Smooth muscle cell (in vitro differentiated cells): Measurements from ENCODE around the gene ZFHX3. TPM values are rescaled to one million over a fixed set of nuclear protein-coding genes. Genes with fewer than 3 reads are reported as not detected.

ENCODE experiments used
- DNase-seq: peaks from one replicate; lab custom pipeline; 2025; ENCODE audit not compliant: unreplicated experiment; lab: John Stamatoyannopoulos, UW
- H2AFZ ChIP-seq: fragments of 200-600 bp; sonication (generic); 2 replicates; pipeline ENCODE4 v1.6.0; 2016; ENCODE audit warnings: antibody characterized with exemption, low read depth, mild to moderate bottlenecking
- H3F3A ChIP-seq: fragments of 200-600 bp; sonication (generic); 2 replicates; pipeline ENCODE4 v1.6.0; 2017; ENCODE audit warnings: antibody characterized with exemption, low read depth
- H3K27ac ChIP-seq: fragments of 200-600 bp; sonication (generic); 2 replicates; pipeline ENCODE4 v1.5.1; 2016; ENCODE audit warnings: low read depth, mild to moderate bottlenecking
- H3K27me3 ChIP-seq: fragments of 200-600 bp; sonication (generic); 2 replicates; pipeline ENCODE4 v1.6.1; 2016; ENCODE audit warnings: low read depth, mild to moderate bottlenecking
- H3K36me3 ChIP-seq: fragments of 200-600 bp; sonication (generic); 2 replicates; pipeline ENCODE4 v1.5.1; 2016; ENCODE audit warnings: low read depth
- H3K4me1 ChIP-seq: fragments of 200-600 bp; sonication (generic); 2 replicates; pipeline ENCODE4 v1.5.1; 2016; ENCODE audit warnings: low read depth
- H3K4me2 ChIP-seq: fragments of 200-600 bp; sonication (generic); 2 replicates; pipeline ENCODE4 v1.6.0; 2016; ENCODE audit warnings: mild to moderate bottlenecking
- H3K4me3 ChIP-seq: fragments of 200-600 bp; sonication (generic); 2 replicates; pipeline ENCODE4 v1.5.1; 2016; ENCODE audit warnings: mild to moderate bottlenecking
- H3K79me2 ChIP-seq: fragments of 200-600 bp; sonication (generic); 2 replicates; pipeline ENCODE4 v1.6.0; 2016; ENCODE audit warnings: low read depth, mild to moderate bottlenecking
- H3K9ac ChIP-seq: fragments of 200-600 bp; sonication (generic); 2 replicates; pipeline ENCODE4 v1.6.0; 2016; ENCODE audit warnings: low read depth
- H3K9me3 ChIP-seq: fragments of 200-600 bp; sonication (generic); replicated peaks from 2 replicates; pipeline ENCODE4 v1.5.1; 2016; ENCODE audit warnings: low read depth
- H4K20me1 ChIP-seq: fragments of 200-600 bp; sonication (generic); 2 replicates; pipeline ENCODE4 v1.6.0; 2016; ENCODE audit warnings: low read depth
- WGBS: methylation state at CpG from one replicate; pipeline ENCODE4 v1.1.7; 2016; ENCODE audit warnings: low lambda C conversion rate; 5-methylcytosine and 5-hydroxymethylcytosine counted together
- polyA plus RNA-seq: library from polyadenylated mRNA; unstranded; fragments of >200 nt; fragmentation: Nextera tagmentation; extraction: Ambion mirVana; gene quantifications from 2 replicates; pipeline ENCODE4 v1.2.1, GENCODE V29; 2016
- total RNA-seq: library from RNA; depleted of rRNA; stranded (reverse); fragments of >200 nt; gene quantifications from 2 replicates; pipeline ENCODE4 v1.2.3, GENCODE V29; 2014
- TF ChIP-seq, protein P1 (sequence below): fragments of 200-600 bp; sonication (generic); IDR thresholded peaks from 2 replicates; pipeline ENCODE4 v1.5.1; 2017; ENCODE audit warnings: borderline replicate concordance, mild to moderate bottlenecking, antibody characterized with exemption; ENCODE audit not compliant: insufficient read depth, poor library complexity, severe bottlenecking

The ZFHX3 gene
- total and polyA plus RNA-seq, 2 experiments from 2014 or later, result 3.1 to 9.8 TPM

DNA sequence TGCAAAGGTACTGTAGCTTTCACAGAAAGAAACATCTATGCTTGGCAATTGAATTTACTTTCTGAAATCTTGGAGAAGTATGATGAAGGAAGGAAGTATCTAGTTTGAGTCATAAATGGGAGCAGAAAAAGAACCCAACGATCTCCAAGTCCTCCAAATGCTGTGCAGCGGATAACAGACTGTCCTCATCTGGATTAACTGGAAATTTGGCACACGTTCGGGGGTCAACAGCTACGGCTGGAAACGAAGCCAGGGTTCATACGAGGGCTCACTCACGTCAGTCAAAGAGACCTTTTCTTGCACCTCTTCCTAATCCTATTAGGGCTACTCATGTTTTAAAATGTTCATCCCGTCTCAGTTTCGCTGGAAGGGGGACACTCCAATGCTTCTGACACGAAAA lies 152.0 kb downstream of the ZFHX3 start:
- Histone ChIP-seq H3K27me3 (no peaks in the 10 kb centered on the region), H2AFZ (no peak overlapping the region), H3K9ac (no peak overlapping the region), H3K4me3 (no peak overlapping the region), H3K27ac (no peak overlapping the region), H4K20me1 (peaks cover 35% of the 10 kb centered on the region), H3K4me2 (no peak overlapping the region), H3K9me3 (no peaks in the 10 kb centered on the region), H3F3A (no peaks in the 10 kb centered on the region), H3K79me2 (peaks cover 14% of the 10 kb centered on the region), H3K4me1 (peaks cover 9% of the 10 kb centered on the region), H3K36me3 (no peaks in the 10 kb centered on the region)
- DNase-seq, result no peak
- 87% methylated on average over 11 of the region's 11 CpGs for WGBS
- TF ChIP-seq, protein P1, sequence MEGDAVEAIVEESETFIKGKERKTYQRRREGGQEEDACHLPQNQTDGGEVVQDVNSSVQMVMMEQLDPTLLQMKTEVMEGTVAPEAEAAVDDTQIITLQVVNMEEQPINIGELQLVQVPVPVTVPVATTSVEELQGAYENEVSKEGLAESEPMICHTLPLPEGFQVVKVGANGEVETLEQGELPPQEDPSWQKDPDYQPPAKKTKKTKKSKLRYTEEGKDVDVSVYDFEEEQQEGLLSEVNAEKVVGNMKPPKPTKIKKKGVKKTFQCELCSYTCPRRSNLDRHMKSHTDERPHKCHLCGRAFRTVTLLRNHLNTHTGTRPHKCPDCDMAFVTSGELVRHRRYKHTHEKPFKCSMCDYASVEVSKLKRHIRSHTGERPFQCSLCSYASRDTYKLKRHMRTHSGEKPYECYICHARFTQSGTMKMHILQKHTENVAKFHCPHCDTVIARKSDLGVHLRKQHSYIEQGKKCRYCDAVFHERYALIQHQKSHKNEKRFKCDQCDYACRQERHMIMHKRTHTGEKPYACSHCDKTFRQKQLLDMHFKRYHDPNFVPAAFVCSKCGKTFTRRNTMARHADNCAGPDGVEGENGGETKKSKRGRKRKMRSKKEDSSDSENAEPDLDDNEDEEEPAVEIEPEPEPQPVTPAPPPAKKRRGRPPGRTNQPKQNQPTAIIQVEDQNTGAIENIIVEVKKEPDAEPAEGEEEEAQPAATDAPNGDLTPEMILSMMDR, result no peak

- no peaks in the 10 kb centered on the region for H3F3A ChIP-seq
- peak overlapping the region; percentile 64 for H3K27ac ChIP-seq
- peaks cover 14% of the 10 kb centered on the region for H3K79me2 ChIP-seq
These were observed 153.4 kb downstream of the ZFHX3 start for GRCh38 chr16:72894293-72895151.

DNA sequence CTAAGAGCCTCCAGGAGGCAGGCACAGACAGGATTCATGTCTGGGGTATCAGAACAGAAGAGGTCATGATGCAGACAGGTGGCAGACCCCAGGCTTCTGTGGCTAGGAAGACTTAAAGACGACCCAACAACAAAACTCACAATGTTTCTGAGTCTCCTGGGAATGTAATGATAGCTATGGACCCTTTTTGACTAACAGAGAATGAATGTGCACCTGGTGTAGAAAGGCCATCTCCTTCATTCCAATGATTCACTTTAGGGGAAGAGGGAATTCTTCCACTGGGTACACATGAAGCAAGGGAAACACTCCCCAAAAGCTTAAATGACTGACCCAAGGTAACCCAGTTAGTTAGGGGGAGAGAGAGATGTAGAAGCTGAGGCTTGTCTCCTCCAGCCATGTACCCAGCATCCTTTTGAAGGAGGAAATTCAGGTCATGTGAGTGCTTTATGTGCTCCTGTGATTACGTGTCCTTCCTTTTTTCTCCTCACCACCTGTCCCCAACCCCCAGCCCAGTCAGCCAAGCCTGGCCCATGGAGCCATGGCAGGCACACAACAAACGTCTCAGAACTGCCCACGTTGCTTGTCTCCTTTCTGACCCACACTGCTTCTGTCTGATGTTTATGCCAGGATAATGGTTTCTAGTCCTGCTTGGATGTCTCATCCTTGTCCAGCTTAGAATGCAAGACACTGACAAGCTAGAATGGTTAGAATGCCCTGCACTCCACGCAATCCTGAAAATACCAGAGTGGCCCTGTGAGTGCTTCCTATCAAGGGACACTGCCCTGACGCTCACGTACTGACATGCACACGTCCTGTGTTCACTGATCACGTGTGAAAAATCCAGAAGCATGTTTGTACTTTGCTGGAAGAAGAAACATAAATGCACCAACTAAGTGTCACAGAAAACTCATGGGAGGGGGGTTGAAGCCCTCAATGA lies 156.4 kb downstream of the ZFHX3 start:
- peaks cover 14% of the 10 kb centered on the region for H3K79me2 ChIP-seq

More at GRCh38 chr16:72894293-72895151, 153.4 kb downstream of the ZFHX3 start:
- no peak overlapping the region for H2AFZ ChIP-seq
- peak overlapping the region; percentile 71 for H3K4me2 ChIP-seq
- H3K4me3 ChIP-seq, result no peak overlapping the region
- H3K27me3 ChIP-seq, result no peaks in the 10 kb centered on the region
- TF ChIP-seq, protein P1, result no peak
- H3K9me3 ChIP-seq, result no peaks in the 10 kb centered on the region
- no peak for DNase-seq
- H4K20me1 ChIP-seq, result peaks cover 22% of the 10 kb centered on the region
- H3K4me1 ChIP-seq, result peaks cover 9% of the 10 kb centered on the region
- no peaks in the 10 kb centered on the region for H3K36me3 ChIP-seq
- WGBS, result 83% methylated on average over 18 of the region's 18 CpGs
- no peak overlapping the region for H3K9ac ChIP-seq

More for the DNA sequence above, 156.4 kb downstream of the ZFHX3 start:
- Histone ChIP-seq H3K4me2 (no peak overlapping the region), H3K36me3 (no peaks in the 10 kb centered on the region), H2AFZ (no peak overlapping the region), H4K20me1 (peaks cover 18% of the 10 kb centered on the region), H3K9me3 (no peaks in the 10 kb centered on the region), H3K4me3 (no peak overlapping the region), H3F3A (no peaks in the 10 kb centered on the region), H3K27ac (no peak overlapping the region), H3K27me3 (no peaks in the 10 kb centered on the region), H3K4me1 (peaks cover 9% of the 10 kb centered on the region), H3K9ac (no peak overlapping the region)
- TF ChIP-seq, protein P1, result no peak
- WGBS, result 80% methylated on average over 9 of the region's 9 CpGs
- DNase-seq, result no peak
